GM21381 (cell line): ENCODE results near the gene COG4.

ENCODE experiments used
- ATAC-seq: cut with Tn5 transposase; IDR thresholded peaks from one replicate; pipeline ENCODE4 v1.9.1; 2021; ENCODE audit warnings: mild to moderate bottlenecking, moderate library complexity; ENCODE audit not compliant: unreplicated experiment

COG4 gene

GRCh38 chr16:70527315-70527996 is 4.1 kb upstream of the COG4 start:
- ATAC-seq, result no peak

GRCh38 chr16:70526403-70526802 is 3.0 kb upstream of the COG4 start:
- no peak for ATAC-seq

DNA sequence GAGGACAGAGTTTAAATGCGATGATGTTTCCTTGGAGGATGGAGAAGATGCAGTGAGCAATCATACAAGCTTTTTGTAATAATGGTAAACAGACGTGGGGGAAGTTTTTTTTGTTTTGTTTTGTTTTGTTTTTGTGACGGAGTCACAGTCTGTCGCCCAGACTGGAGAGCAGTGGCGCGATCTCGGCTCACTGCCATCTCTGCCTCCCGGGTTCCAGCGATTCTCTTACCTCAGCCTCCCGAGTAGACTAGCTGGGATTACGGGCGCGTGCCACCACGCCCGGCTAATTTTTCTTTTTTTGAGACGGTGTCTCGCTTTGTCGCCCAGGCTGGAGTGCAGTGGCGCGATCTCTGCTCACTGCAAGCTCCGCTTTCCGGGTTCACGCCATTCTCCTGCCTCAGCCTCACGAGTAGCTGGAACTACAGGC is 1.1 kb upstream of the COG4 start:
- ATAC-seq, result peak; percentile 5

DNA sequence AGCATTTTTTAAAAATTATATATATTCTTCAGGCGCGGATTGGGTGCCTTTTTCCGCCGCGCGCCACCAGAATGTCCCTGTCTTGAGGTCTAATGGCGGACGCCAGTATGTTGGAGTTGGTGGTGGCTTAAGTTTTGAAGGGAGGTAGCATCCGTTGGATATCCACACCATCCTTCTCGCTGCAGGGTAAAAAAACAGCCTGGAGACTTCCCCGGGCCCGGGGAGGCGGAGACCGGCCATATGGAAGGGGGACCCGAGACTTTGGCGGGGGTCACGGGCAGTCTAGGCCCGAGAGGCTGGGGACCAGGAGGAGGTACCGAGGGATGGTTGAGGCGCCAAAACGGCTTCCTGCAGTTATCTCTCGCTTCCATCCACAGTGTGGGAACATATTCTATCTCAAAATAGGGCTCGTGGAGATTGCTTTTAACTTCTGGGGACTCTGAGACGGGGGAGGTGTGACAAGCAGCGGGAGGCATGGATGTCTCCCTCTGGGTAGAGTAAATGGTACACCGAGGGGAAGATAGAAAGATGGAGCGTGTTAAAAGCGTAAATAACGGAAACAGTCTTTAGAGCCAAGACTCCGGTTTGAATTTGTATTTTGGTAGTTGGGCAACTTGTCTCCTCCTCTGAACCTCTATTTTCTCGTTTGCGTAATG is 517 bp upstream of the COG4 start, which contains the start of gene SF3B3:
TSS of gene SF3B3 (plus strand) at position 74 of the 656 bp plus-strand sequence. CDS start 2,841 bp downstream, outside the sequence.
- ATAC-seq, result peak; percentile 40

- ATAC-seq, result no peak
Measured at GRCh38 chr16:70522216-70523075, 908 bp downstream of the COG4 start.

GRCh38 chr16:70520612-70521297 is 2.6 kb downstream of the COG4 start:
- ATAC-seq, result no peak

GRCh38 chr16:70512456-70512855 is 10.9 kb downstream of the COG4 start:
- no peak for ATAC-seq

DNA sequence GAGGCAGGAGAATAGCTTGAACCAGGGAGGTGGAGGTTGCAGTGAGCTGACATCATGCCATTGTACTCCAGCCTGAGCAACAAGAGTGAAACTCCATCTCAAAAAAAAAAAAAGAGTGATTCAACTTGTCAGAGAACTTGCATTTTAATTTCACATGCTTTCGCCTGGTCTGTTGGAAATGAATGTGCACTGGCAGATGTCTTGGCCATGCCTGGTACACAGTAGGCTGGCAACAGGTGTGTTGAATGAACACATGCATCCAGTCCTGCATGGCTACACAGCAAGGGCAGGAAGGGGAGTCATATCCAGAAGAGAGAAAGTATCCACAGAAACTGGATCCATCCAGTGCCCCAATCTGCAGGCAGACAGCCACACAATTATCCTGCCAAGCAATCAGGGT is 11.5 kb downstream of the COG4 start:
- ATAC-seq, result no peak

GRCh38 chr16:70510216-70510615 is 13.1 kb downstream of the COG4 start:
- no peak for ATAC-seq

GRCh38 chr16:70508752-70509151 is 14.6 kb downstream of the COG4 start:
- no peak for ATAC-seq

- no peak for ATAC-seq
Measured at GRCh38 chr16:70496513-70496912, 26.8 kb downstream of the COG4 start.

- ATAC-seq, result no peak
Measured at GRCh38 chr16:70495425-70496182, 27.8 kb downstream of the COG4 start.

DNA sequence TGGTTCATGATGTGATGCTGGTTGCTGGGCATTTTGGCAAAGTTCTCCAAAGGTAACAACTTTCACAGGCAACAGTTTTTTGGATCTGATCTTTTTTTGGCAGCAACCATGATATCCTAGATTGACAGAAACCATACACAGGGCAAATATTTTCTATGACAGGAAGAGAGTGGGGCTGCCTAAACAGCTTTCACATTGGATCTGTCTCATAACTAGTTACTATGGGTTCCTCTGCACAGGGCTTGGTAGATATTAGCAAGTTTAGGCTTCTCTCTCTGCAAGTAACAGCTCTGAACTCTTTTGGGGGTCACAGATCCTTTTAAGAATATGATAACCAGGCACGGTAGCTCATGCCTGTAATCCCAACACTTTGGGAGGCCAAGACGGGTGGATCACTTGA is 28.6 kb downstream of the COG4 start:
- ATAC-seq, result no peak

GRCh38 chr16:70494202-70494770 is 29.1 kb downstream of the COG4 start:
- no peak for ATAC-seq

DNA sequence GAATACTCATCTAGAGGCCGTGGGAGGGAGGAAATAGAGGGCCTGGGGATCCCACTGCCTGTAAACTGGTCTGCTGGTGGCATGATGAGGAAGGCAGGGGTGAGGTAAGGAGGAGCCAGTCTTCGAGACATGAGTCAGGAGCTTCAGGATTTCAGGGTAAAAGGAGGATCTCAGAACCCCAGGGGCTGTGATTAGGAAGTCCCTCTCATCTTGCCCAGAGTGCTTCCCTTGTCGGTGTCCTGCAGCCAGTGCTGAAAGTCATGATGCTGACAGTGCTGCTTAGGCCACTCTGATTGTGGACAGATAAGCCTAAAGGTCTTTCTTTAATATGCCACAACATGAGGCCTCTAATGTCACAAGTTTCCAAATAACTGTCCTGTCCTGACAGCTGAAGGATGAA is 29.6 kb downstream of the COG4 start:
- ATAC-seq, result no peak

- no peak for ATAC-seq
Measured at GRCh38 chr16:70490261-70490660, 33.1 kb downstream of the COG4 start.

GRCh38 chr16:70484867-70485266 is 38.5 kb downstream of the COG4 start:
- no peak for ATAC-seq

GRCh38 chr16:70483426-70483825 is 39.9 kb downstream of the COG4 start:
- ATAC-seq, result no peak

DNA sequence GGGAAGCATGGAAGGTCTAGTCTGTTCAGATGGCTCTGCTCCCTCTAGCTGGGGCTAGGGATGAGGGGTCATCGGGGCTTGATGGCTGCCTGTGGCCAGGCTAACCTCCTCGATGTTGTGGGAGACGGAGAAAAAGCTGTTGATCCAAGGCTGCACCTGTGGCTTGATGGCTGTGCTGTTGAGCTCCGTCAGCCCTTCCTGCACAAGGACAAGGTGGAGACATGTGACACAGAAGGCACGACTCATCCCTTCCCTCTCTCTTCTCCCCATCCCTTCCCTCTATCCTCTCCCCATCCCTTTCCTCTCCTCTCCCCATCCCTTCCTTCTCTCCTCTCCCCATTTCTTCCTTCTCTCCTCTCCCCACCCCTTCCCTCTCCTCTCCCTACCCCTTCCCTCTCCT is 40.7 kb downstream of the COG4 start:
- no peak for ATAC-seq

DNA sequence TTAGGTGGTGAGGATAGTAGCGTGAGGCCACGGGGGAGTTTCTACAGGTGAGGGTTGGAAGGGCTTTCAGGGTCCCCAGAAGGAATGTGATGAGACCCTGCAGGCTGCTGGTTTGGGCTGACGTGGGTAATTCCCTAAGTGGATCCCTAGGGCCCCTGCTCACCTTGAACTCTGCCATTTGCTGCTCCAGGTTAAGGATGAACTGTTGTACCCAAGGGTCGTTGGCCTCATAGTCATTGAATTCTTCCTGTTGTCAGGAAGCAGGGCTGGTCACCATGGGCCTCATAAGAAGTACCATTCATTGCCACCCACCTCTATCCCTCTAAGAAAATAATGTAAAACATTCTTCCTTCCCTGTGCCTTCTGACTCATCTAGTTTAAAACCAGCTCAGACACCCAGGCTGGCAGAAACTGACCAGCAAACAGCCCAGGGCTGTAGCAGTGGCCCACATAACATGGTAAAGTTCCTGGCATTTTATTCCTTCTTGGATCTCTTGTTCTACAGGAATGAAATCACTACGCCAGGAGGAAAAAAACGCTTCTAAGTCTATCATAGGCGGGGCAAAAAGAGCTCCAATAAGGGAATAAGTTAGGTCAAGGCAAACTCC is 41.3 kb downstream of the COG4 start:
- no peak for ATAC-seq
